HG02642 (cell line): ENCODE measurements around the gene RGS14.
"Not testable (repeated sequence)": the region's sequence is repeated elsewhere in the genome, so short reads cannot be mapped to it uniquely, and the experiment has no call there.

ENCODE experiments used
- ATAC-seq: cut with Tn5 transposase; IDR thresholded peaks from one replicate; pipeline ENCODE4 v1.9.1; 2021; ENCODE audit warnings: mild to moderate bottlenecking; ENCODE audit not compliant: unreplicated experiment, poor library complexity

RGS14 gene

GRCh38 chr5:177396807-177397206 is 39.1 kb downstream of the RGS14 start:
- ATAC-seq = no peak

GRCh38 chr5:177397875-177398390 is 40.2 kb downstream of the RGS14 start:
- ATAC-seq = no peak

GRCh38 chr5:177399997-177400868 is 42.5 kb downstream of the RGS14 start, which contains the start of gene PFN3:
TSS of gene PFN3 (minus strand) at chr5:177400661. CDS start at chr5:177400576, 85 bp downstream.
- ATAC-seq = no peak

- no peak for ATAC-seq
Measured at GRCh38 chr5:177402271-177403043, 44.7 kb downstream of the RGS14 start.

- ATAC-seq = peak; percentile 16
Measured at GRCh38 chr5:177403102-177403791, 45.5 kb downstream of the RGS14 start.

- ATAC-seq = peak; percentile 82
Measured at GRCh38 chr5:177403792-177404640, 46.3 kb downstream of the RGS14 start.

GRCh38 chr5:177404641-177405179 is 47.0 kb downstream of the RGS14 start:
- no peak for ATAC-seq

GRCh38 chr5:177405312-177405711 is 47.6 kb downstream of the RGS14 start:
- ATAC-seq = no peak

GRCh38 chr5:177405805-177406204 is 48.1 kb downstream of the RGS14 start:
- no peak for ATAC-seq

- no peak for ATAC-seq
Measured at GRCh38 chr5:177409043-177409801, 51.5 kb downstream of the RGS14 start, which contains the start of gene F12. TSS of gene F12 (minus strand) at chr5:177409564. CDS start at chr5:177409527, 37 bp downstream.

- no peak for ATAC-seq
Measured at GRCh38 chr5:177410575-177410974, 52.9 kb downstream of the RGS14 start.

GRCh38 chr5:177412603-177413233 is 55.0 kb downstream of the RGS14 start:
- peak; percentile 55 for ATAC-seq

- no peak for ATAC-seq
Measured at GRCh38 chr5:177414481-177414880, 56.8 kb downstream of the RGS14 start.

- ATAC-seq = not testable (repeated sequence)
Measured at GRCh38 chr5:177417081-177417480, 59.4 kb downstream of the RGS14 start.

- no peak for ATAC-seq
Measured at GRCh38 chr5:177419046-177419445, 61.3 kb downstream of the RGS14 start.

- ATAC-seq = not testable (repeated sequence)
Measured at GRCh38 chr5:177420472-177420871, 62.7 kb downstream of the RGS14 start.

GRCh38 chr5:177421062-177421798 is 63.5 kb downstream of the RGS14 start:
- no peak for ATAC-seq
